ENCODE measurements around the gene CYP2B6. TPM values are rescaled to one million over a fixed set of nuclear protein-coding genes. Genes with fewer than 3 reads are reported as not detected.
A peak's percentile ranks its signal among the peaks of the same experiment; 100 is the strongest.

Gene CYP2B6
- total and polyA plus RNA-seq, 2 of the 13 experiments (the other 11 are each of a cell fraction or from before 2014, with no cell fraction given), result 0.09 TPM; not detected in 1

- no peaks in the 10 kb centered on the region for H3K79me2 ChIP-seq (ENCODE audit: insufficient read depth, low read length)
- H3K27me3 ChIP-seq (ENCODE audit: control insufficient read depth in 1 of 2, insufficient read depth in 2 of 2, low read length in 2 of 2), result peaks cover 1 to 22% of the 10 kb centered on the region in 2 experiments; a peak in 2 of 5 replicates
- H3K9me3 ChIP-seq (ENCODE audit: low read length), result no peaks in the 10 kb centered on the region
- no peak overlapping the region for H3K27ac ChIP-seq (ENCODE audit: extremely low read length, insufficient read depth, low read length)
- FAIRE-seq (no peak), ATAC-seq (peak; percentile 55), DNase-seq (ENCODE audit: low spot score) (no peak)
- in situ Hi-C loops (cut with HindIII; ENCODE audit: extremely low pct_ligation_motif_present, low pct_unique_long_range_greater_than_20kb), result no loop called here
- no peak overlapping the region for H3K9ac ChIP-seq (ENCODE audit: insufficient read depth, low read depth, low read length)
- H2AFZ ChIP-seq (ENCODE audit: low read length), result no peak overlapping the region
- no peak for TF ChIP-seq ZNF343 (CRISPR knock-in tag; IDR thresholded peaks at IDR 0.05)
- peak; percentile 27; the same call in 1 of the 2 replicates for TF ChIP-seq CTCF (CRISPR knock-in tag; IDR thresholded peaks at IDR 0.05)
- TF ChIP-seq IKZF1 (IDR thresholded peaks at IDR 0.05), result no peak
- no peak for TF ChIP-seq ZNF660 (CRISPR knock-in tag; IDR thresholded peaks at IDR 0.05; ENCODE audit: borderline replicate concordance, low read depth)
- no peak for TF ChIP-seq ZNF749 (CRISPR knock-in tag; IDR thresholded peaks at IDR 0.05; ENCODE audit: borderline replicate concordance)
- peak; percentile 31; the same call in 1 of the 2 replicates for TF ChIP-seq STAG1 (CRISPR knock-in tag; IDR thresholded peaks at IDR 0.05)
- BruUV-seq (replicated peaks), result no TSS peak
- no peaks in the 10 kb centered on the region for H3K36me3 ChIP-seq (replicated peaks in 1 of 2; ENCODE audit: control insufficient read depth in 1 of 2, insufficient read depth in 2 of 2, low read length in 2 of 2)
- intact Hi-C loops (cut with micrococcal nuclease; ENCODE audit: unreplicated experiment), result loop anchor here (10.0 kb wide), 1 partner anchor 358 kb away; no protein-coding TSS in a partner anchor
- CTCF ChIA-PET (ENCODE audit: low intra/inter-chr PET ratio, low total read pairs), result no interaction called here
- no peak overlapping the region for H3K4me3 ChIP-seq (replicated peaks in 1 of 3; ENCODE audit: insufficient read depth in 1 of 3, low read depth in 2 of 3, low read length in 3 of 3)
- H4K20me1 ChIP-seq (ENCODE audit: insufficient read depth, low read length), result no peaks in the 10 kb centered on the region
- 0% methylated on average over 2 of the region's 2 CpGs for WGBS (ENCODE audit: low lambda C conversion rate)
- H3K4me1 ChIP-seq (ENCODE audit: insufficient read depth, low read length), result no peaks in the 10 kb centered on the region
- no peak overlapping the region for H3K4me2 ChIP-seq (ENCODE audit: low read depth, low read length)
- POLR2A ChIA-PET, result no interaction called here
Observed at GRCh38 chr19:41023193-41023592, 32.1 kb downstream of the CYP2B6 start.

DNA sequence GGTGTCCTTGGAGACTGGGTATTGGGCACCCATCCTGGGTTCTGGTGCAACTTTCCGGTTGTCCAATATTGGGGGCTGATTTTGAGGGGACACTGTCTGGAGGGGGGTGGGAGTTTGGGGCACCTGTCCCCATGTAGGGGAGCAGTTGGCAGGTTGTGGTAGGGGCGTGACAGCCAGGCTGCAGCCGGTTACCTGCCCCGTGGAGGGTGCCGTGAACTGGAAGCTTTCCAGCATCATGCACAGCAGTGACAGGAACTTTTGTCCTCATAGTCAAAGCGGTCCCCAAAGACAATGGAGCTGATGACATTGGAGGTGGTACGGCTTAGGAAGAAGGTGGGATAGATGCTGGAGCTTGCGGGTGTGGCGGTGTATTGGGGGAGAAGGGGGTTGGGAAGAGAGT lies 34.3 kb downstream of the CYP2B6 start:
- TF ChIP-seq PHF5A (CRISPR knock-in tag; IDR thresholded peaks at IDR 0.05; ENCODE audit: low read depth, unreplicated experiment), result no peak
- TF ChIP-seq SIN3A (IDR thresholded peaks at IDR 0.05; ENCODE audit: borderline replicate concordance, low read depth, low read length), result no peak
- no peak for TF ChIP-seq SAP130 (CRISPR knock-in tag; IDR thresholded peaks at IDR 0.05; ENCODE audit: low read depth)
- TF ChIP-seq ZNF761 (CRISPR knock-in tag; conservative IDR thresholded peaks at IDR 0.05), result no peak
- no peak for TF ChIP-seq ADNP (CRISPR knock-in tag; IDR thresholded peaks at IDR 0.05)
- no peak for TF ChIP-seq ZBTB1 (CRISPR knock-in tag; IDR thresholded peaks at IDR 0.05; ENCODE audit: borderline replicate concordance)
- TF ChIP-seq ZNF644 (CRISPR knock-in tag; IDR thresholded peaks at IDR 0.05; ENCODE audit: low read depth), result no peak
- no peaks in the 10 kb centered on the region for H3K79me2 ChIP-seq (ENCODE audit: insufficient read depth, low read length)
- no peaks in the 10 kb centered on the region for H3K36me3 ChIP-seq (replicated peaks in 1 of 2; ENCODE audit: control insufficient read depth in 1 of 2, insufficient read depth in 2 of 2, low read length in 2 of 2)
- no peak for FAIRE-seq
- no peaks in the 10 kb centered on the region for H3K4me1 ChIP-seq (ENCODE audit: insufficient read depth, low read length)
- ChIA-PET CTCF (ENCODE audit: low intra/inter-chr PET ratio, low total read pairs) (no interaction called here), POLR2A (no interaction called here)
- no TSS peak for BruUV-seq (replicated peaks)
- intact Hi-C loops (cut with micrococcal nuclease; ENCODE audit: unreplicated experiment) (loop anchor here (10.0 kb wide), 1 partner anchor 361 kb away; no protein-coding TSS in a partner anchor), in situ Hi-C loops (cut with HindIII; ENCODE audit: extremely low pct_ligation_motif_present, low pct_unique_long_range_greater_than_20kb) (no loop called here)
- no peaks in the 10 kb centered on the region for H4K20me1 ChIP-seq (ENCODE audit: insufficient read depth, low read length)
- no peak overlapping the region for H2AFZ ChIP-seq (ENCODE audit: low read length)
- no peak for DNase-seq (ENCODE audit: low spot score)
- WGBS (ENCODE audit: low lambda C conversion rate), result 28% methylated on average over 8 of the region's 9 CpGs
- H3K4me3 ChIP-seq (replicated peaks in 1 of 3; ENCODE audit: insufficient read depth in 1 of 3, low read depth in 2 of 3, low read length in 3 of 3), result no peak overlapping the region
- no peak overlapping the region for H3K27ac ChIP-seq (ENCODE audit: extremely low read length, insufficient read depth, low read length)
- no peaks in the 10 kb centered on the region for H3K9me3 ChIP-seq (ENCODE audit: low read length)
- ATAC-seq, result no peak
- peaks cover 1 to 27% of the 10 kb centered on the region in 2 experiments; a peak in 2 of 5 replicates for H3K27me3 ChIP-seq (ENCODE audit: control insufficient read depth in 1 of 2, insufficient read depth in 2 of 2, low read length in 2 of 2)
- H3K9ac ChIP-seq (ENCODE audit: insufficient read depth, low read depth, low read length), result no peak overlapping the region
- H3K4me2 ChIP-seq (ENCODE audit: low read depth, low read length), result no peak overlapping the region

All from HepG2 (cell line).